ENCODE data around the gene NIPA2.

DNA sequence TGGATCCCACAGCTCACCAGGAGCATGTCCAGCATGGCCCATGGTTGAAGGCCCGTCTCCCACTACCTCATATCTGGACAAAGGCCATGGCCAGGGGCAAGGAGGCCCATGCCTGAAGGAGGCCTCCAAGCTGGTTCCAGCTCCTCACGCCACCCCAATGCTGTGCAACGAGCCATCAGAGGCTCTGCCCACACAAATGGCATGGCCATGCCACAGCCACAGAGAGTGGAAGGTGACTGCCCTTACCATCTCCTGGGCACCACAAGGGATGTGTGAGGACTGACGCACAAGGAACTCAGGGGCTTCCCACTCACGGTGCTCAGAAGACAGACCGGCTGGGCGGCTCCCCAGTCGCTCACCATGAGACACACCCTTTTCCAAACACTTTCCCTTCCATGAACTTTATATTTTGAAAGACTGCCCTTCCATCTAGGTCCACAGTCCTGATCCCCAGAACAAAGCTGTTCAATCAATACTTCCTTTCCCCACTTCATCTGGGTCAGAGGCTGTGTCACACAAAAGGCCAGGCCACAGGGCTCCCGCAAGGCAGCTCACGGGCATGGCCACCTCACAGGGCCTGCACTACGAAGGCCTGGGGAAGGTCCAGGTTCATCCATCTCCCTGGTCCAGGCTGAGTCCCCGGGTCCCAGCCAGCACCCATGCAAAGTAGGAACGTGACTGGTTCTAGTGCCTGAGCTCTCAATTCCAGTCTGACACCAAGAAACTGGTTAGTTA is 75.3 kb downstream of the NIPA2 start:
- TF ChIP-seq EZH2 (IDR thresholded peaks at IDR 0.05; ENCODE audit: low read depth, low read length, severe bottlenecking) = no peak
- TF ChIP-seq KDM4A (IDR thresholded peaks at IDR 0.05; ENCODE audit: low read depth, low read length, severe bottlenecking) = no peak
- no peak for TF ChIP-seq RBBP5 (IDR thresholded peaks at IDR 0.05; ENCODE audit: borderline replicate concordance, low read depth, low read length)
- no peak for TF ChIP-seq CTCF (IDR thresholded peaks at IDR 0.05; ENCODE audit: control extremely low read depth in 1 of 3, insufficient read depth in 1 of 3, low read depth in 1 of 3, low read length in 3 of 3)

All from H1 (cell line).